SHP77 treated with DMSO at 0.1 percent for 48 hours (cell line): ENCODE results near the gene GMDS.
"Not testable (repeated sequence)": the region's sequence is repeated elsewhere in the genome, so short reads cannot be mapped to it uniquely, and the experiment has no call there.

Source experiments
- DNase-seq: peaks from one replicate; lab custom pipeline; 2025; lab: John Stamatoyannopoulos, UW

GMDS gene

DNA sequence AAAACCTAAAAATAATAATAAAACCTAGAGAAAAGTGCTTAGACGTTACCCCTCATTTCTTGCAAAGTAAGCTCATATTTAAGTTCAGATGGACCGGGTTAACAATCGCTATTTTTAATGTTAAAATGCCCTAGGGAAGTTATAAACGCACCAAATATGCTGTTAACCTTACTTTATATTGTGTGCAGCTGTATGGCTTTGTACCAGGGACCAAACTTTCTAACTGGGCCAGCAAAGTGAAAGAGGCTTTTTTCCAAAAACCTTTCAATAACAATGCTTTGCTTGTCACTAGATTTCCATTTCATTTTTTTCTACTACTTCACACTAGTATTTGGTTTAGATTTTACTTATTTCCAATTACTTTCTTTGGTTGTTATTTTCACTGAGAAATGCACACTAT is 387.2 kb downstream of the GMDS start:
- DNase-seq = no peak

DNA sequence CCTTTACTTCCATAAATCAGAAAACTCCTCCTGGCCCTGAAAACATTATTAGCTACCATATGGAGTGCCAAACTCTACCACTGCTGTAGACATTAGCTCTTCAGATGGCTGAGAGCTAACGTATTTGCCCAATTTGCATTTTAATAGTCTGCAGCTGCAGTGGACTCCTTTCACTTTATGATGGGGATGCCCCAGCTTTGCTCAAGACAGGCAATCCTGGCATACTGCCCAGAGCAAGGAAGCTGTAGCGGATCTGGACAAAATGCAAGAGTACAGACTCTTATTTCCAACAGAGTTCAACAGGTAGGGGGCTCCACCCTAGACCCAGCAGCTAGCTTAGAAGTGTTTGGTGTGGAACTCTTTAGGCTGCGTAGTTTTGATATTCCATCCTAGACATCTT is 389.0 kb downstream of the GMDS start:
- peak; percentile 98 for DNase-seq

DNA sequence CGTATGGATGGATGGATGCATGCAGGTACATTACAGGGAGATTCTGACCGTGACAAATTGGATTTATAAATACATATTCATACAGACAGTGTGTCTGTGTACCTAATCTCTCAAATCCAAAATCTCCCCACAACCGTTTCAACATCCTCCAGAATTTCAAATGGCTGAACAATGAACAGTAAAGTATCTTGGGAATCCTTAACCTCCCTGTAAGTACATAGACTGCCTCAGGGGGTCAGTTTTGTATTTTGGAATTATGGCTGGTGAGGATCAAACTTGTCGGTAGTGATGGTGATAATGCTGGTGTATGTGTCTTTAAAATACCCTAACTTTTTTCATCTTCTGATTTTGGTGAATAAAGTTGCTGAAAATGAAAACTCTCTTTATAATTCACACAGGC is 389.5 kb downstream of the GMDS start:
- no peak for DNase-seq

DNA sequence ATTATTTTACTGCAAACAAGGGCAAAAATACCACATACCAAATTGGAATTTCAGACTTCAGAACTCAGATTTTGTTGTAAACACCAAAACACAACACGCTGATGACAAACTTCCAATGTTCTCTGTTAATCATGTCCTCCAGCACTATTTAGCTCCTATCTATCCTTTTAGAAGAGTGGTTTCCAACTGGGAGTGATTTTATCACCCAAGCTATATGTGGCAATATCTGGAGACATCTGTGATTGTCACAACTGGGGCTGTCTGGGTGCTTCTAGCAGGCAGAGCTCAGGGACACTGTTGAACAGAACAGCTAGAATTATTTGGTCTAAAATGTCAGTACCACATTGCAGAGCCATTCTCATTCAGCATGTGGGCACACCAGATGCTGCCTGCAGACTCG is 391.1 kb downstream of the GMDS start:
- DNase-seq = no peak

DNA sequence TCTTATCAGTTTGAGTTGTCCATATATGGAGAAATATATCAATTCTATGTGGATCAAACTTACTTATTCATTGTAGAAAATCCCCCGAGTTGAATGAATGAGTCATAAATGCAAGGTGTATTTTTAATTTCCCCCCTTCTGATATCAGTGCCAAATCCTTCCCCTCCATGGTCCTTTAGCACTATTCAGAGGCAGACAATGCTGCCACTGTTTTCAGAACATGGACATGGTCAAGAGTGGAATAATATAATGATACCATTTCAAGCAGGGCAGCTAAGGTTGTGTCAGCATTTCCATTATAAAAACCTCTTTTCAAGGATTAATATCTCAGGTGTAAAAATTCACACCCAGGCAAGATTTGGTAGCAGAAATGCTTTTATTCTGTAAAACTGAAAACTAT is 391.6 kb downstream of the GMDS start:
- no peak for DNase-seq

DNA sequence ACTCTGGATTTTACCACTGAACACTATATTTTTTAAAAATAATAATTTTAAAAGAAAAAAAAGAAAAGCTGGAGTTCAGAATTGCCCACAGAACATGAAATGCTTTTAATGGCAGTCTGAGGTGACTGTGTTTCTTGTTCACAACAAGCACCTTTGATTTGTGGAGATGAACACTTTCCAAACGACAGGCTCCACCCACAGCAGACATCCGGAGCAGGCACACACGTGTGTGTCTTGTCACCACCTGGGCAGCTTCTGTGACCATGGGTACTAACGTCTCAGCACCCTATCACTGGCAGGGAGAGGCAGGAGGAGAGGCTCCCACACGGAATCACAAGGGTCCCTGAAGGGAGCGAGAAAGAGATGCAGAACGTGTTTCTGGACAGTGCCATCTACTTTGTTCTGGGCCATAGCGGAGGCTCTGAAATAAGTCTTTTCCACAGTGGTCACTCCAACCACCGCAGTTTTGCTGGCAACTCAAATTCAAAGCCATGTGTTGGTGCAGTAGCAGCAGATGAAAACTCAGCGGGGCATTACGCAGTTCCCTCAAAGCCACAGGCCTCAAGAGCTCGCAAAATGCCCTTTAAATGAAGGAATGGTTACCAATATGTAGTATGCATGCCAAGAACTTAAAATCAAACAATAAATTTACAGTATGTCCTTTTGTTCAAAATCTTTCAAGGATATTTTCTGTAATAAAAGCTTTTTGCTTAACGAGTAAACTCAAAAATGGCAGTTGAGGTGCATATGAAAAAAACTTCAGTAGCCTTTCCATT is 393.5 kb downstream of the GMDS start:
- DNase-seq = no peak

DNA sequence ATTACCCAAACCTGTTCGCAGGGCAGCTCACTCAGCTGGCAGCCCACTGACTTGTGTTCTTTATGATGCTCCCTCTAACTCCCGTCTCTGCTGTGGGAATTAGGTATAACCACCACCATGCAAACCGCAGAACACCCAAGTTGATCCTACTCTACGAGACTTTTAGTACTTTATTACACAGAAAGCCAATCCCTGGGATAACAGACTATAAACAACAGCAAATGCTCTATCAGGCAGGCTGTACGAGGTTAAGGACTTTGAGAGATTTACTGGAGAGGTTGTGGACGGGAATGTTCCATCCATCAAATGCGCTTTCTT is 394.6 kb downstream of the GMDS start:
- DNase-seq = no peak

DNA sequence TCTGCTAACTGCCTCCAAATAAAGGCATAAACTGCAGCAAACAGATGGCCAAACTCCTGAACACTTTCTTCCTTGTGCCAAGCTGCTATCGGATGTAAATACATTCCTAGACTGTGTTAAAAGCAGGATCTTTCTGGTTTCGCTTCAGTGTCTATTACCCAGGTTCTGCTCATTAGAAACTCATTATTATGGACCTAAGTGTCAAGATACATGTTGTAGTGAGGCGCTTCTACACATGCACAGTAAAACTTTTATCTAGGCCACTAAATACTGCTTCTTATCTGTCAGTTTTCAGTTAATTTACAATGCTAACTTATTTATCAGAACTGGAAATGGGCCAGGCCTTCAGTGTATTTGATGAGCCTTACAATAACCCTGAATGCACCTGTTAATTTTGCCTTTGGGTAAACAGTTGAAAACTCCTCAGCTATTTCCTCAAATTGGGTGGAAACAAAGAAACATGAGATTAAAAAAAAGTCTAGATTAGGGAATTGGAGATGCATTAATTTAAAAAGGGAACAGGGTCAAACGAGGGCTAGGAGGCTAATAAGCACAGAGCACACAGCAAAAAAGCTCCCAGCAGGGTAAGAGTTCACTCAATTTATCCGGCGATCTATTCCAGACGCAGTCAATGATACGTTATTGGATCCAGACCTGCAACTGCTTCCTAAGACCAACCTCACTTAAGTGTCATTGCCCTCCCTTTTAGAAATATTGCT is 395.1 kb downstream of the GMDS start:
- DNase-seq = no peak

DNA sequence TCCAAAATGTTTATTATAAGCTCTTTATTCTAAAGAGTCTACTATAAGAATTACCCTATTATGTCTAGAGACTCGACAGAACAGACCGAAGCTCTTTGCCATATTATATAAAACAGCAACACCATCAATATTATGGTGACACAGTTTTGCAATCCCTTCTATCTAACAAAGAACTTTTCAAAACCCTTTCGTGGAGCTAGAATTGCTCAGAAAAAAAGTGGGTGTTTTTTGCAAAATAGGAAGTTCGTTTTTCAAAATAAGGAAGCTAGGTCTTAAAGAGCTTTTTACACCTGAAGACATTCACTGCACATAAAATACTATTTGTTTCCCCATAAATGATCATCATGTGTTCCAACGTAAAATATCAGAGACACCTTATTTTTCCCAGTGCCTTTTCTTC is 395.7 kb downstream of the GMDS start:
- DNase-seq = no peak

DNA sequence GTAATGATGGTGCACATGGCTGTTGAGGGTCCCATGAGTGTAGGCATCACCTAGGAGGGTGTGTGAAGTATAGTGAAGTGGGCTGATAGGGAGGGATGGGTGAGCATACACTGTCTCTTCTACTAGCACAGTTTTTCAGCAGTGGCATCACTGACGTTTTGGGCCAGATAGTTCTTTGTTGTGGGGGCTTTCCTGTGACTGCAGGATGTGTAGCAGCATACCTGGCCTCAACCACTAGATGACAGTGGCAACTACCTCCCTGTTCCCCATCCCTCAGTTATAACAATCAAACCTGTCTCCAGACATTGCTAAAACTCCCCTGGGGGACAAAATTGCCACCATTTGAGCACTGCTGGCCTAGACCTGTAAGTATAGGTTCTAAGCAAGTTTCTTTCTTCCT is 396.7 kb downstream of the GMDS start:
- DNase-seq = no peak

DNA sequence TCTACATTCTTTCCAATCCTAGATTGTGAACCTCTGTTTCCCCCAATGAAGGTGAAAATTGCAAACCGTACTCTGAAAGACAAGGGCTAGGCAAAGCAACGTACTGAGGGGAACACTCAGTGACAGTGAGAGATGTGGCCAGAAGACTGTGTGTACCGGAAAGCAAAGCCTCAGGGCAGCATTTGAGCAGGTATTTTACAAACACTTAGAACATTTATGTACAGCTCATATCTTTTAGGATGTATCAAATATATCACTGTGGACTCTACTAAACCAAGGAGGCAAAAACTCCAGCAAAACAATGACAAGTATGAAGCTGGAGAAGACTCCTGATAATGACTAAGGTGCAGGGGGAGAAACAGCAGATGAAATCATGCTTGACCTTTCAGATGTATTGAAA is 398.8 kb downstream of the GMDS start:
- DNase-seq = no peak

DNA sequence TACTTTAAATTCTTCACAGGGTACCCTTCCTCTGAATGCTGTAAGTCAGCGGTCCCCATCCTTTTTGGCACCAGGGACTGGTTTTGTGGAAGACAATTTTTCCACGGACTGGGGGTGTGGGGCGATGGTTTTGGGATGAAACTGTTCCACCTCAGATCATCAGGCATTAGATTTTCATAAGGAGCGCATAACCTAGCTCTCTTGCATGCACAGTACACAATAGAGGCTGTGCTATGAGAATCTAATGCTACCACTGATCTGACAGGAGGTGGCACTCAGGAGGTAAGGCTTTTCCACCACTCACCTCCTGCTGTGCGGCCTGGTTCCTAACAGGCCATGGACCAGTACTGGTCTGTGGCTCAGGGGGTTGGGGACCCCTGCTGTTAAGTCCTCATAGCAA is 399.9 kb downstream of the GMDS start:
- DNase-seq = not testable (repeated sequence)

DNA sequence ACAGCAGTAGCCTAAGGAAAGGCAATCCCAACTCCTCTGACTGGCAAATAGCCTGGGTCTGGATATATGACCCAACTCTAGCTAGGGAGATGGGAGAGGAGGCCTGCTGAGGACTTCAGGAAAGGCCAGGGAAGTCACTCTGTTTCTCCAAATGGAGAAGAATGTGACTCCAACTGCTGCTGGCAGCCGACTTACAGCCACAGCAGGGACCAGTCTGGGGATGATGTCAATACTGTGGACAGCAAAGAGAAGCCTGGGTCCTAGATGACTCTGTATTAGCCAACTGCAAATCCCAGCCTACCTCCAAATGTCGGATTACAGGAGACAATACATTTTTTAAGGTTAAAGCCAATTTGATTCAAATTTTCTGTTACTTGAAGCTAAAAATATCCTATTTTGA is 403.1 kb downstream of the GMDS start:
- no peak for DNase-seq

DNA sequence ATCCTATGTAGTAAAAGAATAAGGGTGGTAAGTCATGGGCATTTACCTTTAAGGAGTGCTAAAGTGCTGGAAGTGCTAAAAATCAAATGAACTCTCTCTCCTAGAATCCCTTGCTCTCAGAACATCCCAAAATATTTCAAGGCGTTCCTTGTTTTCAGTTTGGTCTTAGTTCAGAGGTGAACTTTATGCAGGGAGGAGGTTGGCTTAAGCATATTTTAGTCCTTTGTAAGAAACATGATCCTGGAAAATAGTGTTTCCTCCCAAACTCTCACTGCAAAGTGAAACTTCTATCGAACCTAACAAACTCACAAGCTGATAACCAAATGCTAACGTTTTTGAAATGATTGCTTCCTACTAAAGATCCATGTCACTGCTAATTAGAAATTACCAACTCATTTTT is 404.3 kb downstream of the GMDS start:
- no peak for DNase-seq

DNA sequence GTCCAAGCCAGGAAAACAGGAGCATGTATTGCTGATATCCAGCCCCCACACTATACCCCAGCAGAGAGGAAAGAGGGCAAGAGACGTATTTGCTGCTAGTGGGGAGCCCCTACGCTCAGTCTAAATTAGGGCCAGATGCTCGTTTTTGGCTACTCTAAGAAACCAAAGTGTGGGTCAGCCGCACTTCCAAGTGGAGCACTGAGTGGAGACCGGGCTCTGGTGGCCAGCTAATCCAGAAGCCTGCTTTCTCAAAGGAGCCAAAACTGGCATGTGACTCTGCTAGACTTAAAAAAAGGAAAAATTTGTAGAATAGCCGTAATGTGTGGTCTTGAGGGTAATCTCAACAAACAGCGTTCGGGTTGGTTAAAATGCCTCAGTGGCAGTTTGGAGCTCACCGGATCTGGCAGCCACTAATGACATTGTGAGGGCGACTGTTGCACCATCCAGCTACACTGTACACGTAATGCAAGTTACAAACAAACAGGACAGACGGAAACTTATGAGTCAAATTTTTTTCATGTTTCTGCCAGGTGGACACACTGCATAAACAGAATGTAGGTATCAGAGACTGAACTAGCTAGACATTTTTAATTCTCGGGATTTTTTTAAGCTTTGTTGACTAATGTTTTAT is 404.8 kb downstream of the GMDS start:
- no peak for DNase-seq

DNA sequence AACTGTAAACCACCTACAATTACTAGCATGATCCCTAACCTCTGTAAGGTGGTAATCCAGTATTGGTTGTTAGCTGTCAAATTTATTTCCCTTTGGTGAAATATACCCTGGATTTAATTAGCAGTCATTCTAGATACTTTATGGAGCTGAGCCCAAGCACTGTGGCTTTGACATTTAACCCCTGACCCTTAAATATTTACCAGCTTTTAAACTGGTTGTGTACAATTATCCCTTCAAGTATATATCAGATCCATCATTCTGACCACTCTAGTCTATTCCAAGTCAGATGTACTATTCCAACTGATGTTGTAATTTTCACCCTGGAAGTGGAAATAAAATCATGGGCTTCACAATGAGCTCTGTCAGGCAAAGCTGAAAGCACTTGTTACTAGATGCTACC is 406.0 kb downstream of the GMDS start:
- DNase-seq = peak; percentile 51

DNA sequence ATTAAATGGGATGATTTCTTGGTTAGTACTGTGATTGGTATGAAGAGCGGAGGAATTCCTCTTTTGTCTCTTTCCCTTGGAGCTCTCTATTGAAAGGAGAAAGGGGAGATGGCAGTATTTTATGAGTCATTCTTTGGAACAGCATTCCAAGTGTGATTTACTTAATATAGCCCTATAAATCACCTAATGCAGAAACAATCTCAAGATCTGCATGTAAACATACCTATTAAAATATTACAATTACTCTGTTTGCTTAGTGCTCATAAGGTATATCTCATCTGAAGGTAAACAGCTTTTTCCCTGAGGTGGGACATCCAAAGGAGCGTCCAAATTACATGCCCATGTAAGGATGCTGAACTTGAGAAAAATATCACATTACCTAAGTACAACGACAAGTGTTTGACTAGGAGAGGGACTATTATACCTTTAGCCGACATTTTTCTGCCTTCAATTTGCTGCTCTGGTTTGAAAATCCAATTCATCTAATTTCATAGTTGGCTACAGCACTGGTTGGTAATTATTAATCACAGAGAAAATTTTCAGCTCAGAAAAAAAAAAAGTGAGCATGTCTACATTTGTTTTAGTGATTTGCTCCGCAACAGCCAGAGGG is 406.7 kb downstream of the GMDS start:
- no peak for DNase-seq

DNA sequence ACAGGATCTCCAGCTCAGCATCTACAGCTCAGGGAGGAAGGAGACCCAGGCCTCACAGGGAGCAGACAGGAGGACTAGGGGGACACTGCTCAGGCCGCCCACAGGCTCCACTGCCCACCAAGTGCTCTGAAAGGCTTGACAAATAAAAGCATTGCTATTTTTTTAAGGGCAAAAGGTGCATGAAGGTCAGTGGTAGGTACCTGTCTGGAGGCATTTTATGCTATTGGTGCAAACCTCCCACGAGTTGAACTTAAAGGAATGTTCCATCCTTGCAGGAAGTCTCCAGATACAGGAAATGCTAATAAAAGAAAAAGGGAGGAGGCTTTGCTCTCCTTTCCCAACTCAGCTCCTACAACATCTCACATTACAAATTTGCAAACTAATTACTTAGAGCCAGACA is 407.6 kb downstream of the GMDS start:
- no peak for DNase-seq

DNA sequence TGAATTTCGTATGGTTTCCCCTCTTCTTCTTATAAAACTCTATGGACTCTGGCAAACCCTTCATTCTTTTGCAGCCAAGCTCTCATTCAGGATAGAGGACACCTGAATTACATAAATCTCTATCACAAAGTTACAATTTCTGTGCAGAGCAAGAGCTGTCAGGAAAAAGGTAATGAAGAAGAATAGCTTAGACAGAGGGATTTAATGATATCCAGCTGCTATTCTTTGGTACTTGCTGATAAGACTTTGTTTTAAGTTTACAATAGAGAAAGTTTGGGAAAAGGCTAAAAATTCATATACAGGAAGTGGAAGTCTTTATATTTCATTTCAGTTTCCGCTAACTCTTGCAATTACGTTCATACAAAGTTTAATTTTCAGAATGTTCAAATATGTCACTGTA is 408.7 kb downstream of the GMDS start:
- no peak for DNase-seq

DNA sequence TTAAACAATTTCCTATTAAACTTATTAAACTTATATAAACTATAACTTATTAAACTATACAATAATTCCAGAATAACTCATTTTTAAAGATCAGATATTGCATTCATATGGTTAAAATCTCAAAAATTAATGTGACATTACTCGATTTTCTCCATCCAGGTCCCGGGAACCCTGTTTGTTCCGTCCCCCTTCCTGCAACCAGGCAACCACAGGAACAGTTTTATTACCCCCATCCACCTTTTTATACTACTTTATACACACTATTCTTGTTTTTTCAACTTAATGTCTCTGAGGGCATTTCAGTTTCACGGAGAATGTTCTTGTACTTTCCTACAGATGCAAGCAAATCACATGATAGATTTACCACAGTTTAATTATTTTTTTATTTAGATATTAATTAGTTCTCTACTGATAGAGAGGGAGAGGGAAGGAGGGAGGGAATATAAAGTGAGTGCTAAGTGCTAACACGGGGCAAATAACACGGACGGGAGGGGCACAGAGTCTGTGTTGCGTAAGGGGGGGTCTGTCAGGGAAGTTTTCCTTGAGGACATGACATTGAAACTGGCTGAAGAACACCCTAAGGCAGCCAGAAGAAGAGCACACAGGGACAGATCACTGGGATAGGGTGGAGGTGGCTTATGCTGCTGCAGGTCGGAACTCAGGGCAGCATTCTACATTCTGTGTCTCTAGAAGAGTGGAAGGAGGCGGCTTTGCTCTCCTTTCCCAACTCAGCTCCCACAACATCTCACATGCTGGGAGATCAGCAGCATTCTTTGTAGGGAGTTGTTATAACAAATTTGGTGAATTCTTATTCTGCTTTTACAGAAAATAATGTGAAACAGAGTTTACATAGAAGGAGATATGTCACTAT is 410.5 kb downstream of the GMDS start:
- no peak for DNase-seq

DNA sequence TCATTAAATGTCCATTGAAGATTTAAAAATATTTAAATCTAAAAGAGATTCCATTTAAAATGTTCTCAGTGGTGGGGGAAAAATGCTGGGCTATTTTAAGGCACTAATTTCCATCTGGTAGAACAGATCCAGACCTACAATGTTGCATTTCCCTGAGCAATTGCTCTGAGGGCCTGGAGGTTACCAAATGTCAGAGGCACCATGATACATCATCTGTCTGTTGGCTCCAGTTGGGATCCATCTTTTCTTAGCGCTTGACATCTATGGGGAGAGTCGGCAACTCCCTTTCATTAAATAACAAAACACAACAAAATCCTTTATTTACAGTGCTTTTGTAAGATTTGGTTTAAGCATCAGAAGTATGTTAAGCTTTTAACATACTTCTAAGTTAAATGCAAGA is 411.2 kb downstream of the GMDS start:
- no peak for DNase-seq
